G401.6 (cell line): Measurements from ENCODE around the gene DNAJC9.

ENCODE experiments used
- FAIRE-seq: peaks from 2 replicates; lab custom pipeline; 2012; peaks lifted over from hg19 to GRCh38; lab: Jason Lieb, UNC

DNAJC9 gene

DNA sequence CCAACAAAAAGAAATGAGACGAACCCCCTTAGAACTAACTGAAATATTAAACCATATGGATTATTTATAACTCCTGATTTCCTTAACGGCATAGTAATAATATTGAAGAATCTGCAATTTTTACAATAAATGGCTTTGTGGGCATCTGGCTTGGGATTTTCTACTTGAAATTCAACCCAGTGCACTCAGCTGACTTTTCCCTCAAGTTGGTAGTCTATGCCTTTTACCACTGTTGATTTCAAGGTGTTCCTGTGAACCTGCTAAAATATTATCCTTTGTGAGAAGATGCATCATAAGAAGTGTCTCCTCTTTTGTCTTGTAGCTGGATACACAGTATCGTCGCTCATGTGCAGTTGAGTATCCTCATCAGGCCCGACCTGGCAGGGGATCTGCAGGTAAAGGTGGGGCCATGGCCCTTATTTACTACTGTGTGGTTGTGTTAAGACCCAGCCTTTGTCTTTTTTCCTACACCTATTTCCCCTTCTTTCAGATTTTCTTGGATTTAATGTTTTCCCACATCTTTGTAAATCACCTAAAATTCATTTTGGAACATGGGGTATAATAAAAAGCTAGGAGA is 8.0 kb downstream of the DNAJC9 start:
- no peak for FAIRE-seq

DNA sequence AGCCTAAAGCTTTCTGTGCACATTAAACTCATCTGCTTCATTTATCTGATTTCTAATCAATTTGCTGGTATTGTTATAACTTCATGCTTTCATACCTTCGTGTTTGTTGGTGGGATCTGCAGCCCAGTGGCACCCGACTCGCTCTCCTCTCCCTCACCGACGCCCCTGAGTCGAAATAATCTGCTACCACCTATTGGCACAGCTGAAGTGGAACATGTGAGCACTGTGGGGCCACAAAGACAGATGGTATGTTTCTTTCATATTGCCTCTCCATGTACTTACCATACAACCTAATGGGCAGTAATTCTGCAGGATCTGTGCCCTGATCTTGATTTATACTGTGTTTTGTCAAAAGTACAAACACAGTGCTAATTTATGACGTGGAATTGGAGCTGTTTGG is 12.4 kb downstream of the DNAJC9 start:
- FAIRE-seq, result no peak

- FAIRE-seq, result no peak
Measured at GRCh38 chr10:73233883-73234282, 13.2 kb downstream of the DNAJC9 start.

GRCh38 chr10:73232887-73233286 is 14.2 kb downstream of the DNAJC9 start:
- peak; percentile 31 for FAIRE-seq

GRCh38 chr10:73229567-73229966 is 17.5 kb downstream of the DNAJC9 start:
- FAIRE-seq, result no peak

- FAIRE-seq, result no peak
Measured at GRCh38 chr10:73228247-73228646, 18.8 kb downstream of the DNAJC9 start.

DNA sequence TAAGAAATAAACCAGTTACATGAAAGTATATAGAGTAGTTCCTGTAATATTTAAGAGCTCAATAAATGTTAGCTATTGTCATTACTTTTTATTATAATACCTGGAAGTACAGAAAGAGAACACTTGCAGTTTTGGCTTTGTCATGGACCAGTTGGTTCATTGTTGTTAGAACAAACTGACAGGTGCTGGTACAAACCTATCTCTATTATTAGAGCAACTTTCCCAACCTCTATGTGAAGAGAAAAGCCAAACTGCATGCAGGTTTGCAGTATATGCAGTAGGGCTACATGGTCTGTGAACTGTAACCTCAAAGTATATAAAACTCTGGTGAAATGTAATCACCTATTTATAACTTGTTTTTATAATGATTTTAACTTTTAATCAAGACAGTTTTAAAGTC is 20.4 kb downstream of the DNAJC9 start:
- FAIRE-seq, result no peak

DNA sequence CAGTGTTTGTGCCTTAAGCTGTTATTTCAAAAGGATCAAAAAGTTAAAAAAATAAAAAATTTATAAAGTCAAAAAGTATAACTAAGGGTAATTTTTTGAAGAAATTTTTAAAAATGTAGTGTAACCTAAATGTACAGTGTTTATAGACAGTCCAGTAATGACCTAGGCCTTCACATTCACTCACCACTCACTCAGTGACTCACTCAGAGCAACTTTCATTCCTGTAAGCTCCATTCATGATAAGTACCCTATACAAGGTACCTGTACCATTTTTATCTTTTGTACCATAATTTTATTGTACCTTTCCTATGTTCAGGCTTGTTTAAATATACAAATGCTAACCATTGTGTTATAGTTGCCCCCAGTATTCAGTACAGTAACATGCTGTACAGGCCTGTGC is 21.5 kb downstream of the DNAJC9 start:
- peak; percentile 48 for FAIRE-seq

- FAIRE-seq, result peak; percentile 52
Measured at GRCh38 chr10:73220989-73221388, 26.1 kb downstream of the DNAJC9 start.

DNA sequence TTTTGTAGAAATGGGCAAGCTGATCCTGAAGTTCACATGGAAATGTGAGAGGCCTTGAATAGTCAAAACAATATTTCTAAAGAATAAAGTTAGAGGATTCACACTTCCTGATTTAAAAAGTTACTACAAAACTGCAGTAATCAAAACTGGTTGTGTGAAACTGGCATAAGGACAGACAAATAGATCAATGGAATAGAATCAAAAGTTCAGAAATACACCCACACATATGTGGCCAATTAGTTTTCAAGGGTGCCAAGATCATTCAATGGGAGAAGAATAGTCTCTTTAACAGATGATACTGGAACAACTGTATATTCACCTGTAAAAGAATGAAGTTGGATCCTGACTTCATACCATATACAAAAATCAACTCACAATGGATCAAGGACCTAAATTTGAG is 27.7 kb downstream of the DNAJC9 start:
- no peak for FAIRE-seq

GRCh38 chr10:73218431-73219191 is 28.4 kb downstream of the DNAJC9 start:
- FAIRE-seq, result peak; percentile 95

- no peak for FAIRE-seq
Measured at GRCh38 chr10:73217628-73218027, 29.4 kb downstream of the DNAJC9 start.

DNA sequence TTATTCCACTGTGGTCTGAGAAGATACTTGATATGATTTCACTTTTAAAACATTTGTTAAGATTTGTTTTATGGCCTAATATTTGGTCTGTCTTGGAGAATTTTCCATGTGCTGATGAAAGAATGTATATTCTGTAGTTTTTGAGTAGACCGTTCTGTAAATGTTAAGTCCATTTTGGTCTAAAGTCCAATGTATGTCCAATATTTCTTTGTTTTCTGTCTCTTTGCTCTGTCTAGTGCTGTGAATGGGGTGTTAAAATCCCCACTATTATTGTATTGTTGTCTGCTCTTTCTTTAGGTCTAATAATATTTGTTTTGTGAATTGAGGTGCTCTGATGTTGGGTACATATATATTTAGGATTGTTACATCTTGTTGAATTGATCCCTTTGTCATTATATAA is 31.3 kb downstream of the DNAJC9 start:
- no peak for FAIRE-seq

- FAIRE-seq, result peak; percentile 37
Measured at GRCh38 chr10:73211106-73211811, 35.8 kb downstream of the DNAJC9 start.

DNA sequence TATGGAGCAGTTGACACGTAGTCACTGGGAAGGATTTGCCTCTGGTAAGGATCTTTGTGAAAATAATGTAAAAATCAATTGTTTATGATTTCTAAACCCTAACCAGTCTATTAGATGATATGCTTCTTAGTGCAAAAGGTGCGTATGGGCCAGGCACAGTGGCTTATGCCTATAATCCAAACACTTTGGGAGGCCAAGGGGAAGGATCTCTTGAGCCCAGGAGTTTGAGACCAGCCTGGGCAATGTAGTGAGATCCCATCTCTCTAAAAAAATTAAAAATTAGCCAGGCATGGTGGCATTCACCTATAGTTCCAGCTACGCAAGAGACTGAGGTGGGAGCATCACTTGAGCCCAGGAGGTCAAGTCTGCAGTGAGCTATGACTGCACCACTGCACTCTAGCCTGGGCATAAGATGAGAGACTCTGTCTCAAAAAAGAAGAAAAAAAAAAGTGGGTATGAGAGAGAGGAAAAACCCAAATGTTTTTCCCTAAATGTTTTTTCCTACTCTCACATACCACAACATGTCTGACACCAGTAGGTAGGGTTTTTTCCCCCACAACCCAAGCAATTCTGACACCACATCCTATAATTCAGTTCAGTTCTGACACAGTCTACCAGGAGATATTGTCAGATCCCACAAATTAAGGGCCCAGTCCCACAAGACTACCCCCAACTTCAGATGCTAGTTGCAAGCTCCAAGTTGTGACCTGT is 36.5 kb downstream of the DNAJC9 start:
- no peak for FAIRE-seq

- no peak for FAIRE-seq
Measured at GRCh38 chr10:73209705-73210104, 37.4 kb downstream of the DNAJC9 start.

DNA sequence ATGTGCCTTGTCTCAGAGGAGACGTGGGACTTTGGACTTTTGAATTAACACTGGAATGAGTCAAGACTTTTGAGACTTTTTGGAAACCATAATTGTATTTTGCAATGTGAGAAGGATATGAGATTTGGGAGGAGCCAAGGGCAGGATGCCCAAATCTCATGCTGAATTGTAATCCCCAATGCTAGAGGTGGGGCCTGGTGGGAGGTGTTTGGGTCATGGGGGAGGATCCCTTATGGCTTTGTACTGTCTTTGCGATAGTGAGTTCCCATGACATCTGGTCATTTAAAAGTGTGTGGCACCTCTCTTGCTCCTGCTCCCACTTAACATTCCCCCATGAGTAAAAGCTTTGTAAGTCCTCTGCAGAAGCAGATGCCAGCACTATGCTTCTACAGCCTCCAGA is 39.2 kb downstream of the DNAJC9 start:
- FAIRE-seq, result no peak

GRCh38 chr10:73206385-73206784 is 40.7 kb downstream of the DNAJC9 start:
- no peak for FAIRE-seq

GRCh38 chr10:73205890-73206289 is 41.2 kb downstream of the DNAJC9 start:
- no peak for FAIRE-seq

DNA sequence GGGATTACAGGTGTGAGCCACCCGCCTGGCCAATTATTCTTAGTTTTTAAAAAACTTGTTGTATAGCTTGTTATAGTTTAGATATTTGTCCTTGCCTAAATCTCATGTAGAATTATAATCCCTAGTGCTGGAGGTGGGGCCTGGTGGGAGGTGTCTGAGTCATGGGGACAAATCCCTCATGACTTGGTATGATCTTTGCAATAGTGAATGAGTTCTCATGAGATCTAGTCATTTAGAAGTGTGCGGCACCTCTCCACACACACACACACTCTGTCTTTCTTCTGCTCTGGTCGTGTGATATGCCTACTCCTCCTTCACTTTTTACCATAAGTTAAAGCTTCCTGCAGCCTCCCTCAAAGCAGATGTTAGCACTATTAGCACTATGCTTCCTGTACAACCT is 42.0 kb downstream of the DNAJC9 start:
- no peak for FAIRE-seq
